Endothelial cell (in vitro differentiated cells): ENCODE measurements around the gene KRTAP2-2. TPM values are rescaled to one million over a fixed set of nuclear protein-coding genes. Genes with fewer than 3 reads are reported as not detected.
"Not testable (repeated sequence)": the region's sequence is repeated elsewhere in the genome, so short reads cannot be mapped to it uniquely, and the experiment has no call there.

ENCODE experiments used
- DNase-seq: peaks from one replicate; pipeline ENCODE4 v3.0.0; 2021; ENCODE audit warnings: low spot score
- H3K27ac Mint-ChIP-seq: one replicate; pipeline ENCODE4 v1.8.0; 2021; ENCODE audit warnings: mixed read lengths, inconsistent platforms; ENCODE audit not compliant: unreplicated experiment
- H3K27me3 Mint-ChIP-seq: one replicate; pipeline ENCODE4 v1.8.0; 2021; ENCODE audit warnings: mild to moderate bottlenecking, moderate library complexity, mixed read lengths, inconsistent platforms; ENCODE audit not compliant: unreplicated experiment
- H3K36me3 Mint-ChIP-seq: one replicate; pipeline ENCODE4 v1.8.0; 2021; ENCODE audit warnings: mild to moderate bottlenecking, low read depth, mixed read lengths, inconsistent platforms; ENCODE audit not compliant: unreplicated experiment
- H3K4me1 Mint-ChIP-seq: one replicate; pipeline ENCODE4 v1.8.0; 2021; ENCODE audit warnings: mild to moderate bottlenecking, mixed read lengths, inconsistent platforms; ENCODE audit not compliant: unreplicated experiment
- H3K4me3 Mint-ChIP-seq: one replicate; pipeline ENCODE4 v1.8.0; 2021; ENCODE audit warnings: mild to moderate bottlenecking, mixed read lengths, inconsistent platforms; ENCODE audit not compliant: unreplicated experiment
- H3K9me3 Mint-ChIP-seq: one replicate; pipeline ENCODE4 v1.8.0; 2021; ENCODE audit warnings: mixed read lengths, inconsistent platforms; ENCODE audit not compliant: unreplicated experiment
- CTCF ChIP-seq: fragments of 200-600 bp; sonication (generic); IDR thresholded peaks from one replicate; pipeline ENCODE4 v1.5.0; 2021; ENCODE audit warnings: antibody characterized with exemption; ENCODE audit not compliant: unreplicated experiment
- total RNA-seq: library from RNA; stranded (reverse); fragmentation: NEBNext Ultra II Directional; extraction: Animal tissue kit (Norgen Biotek cat#: 25700); gene quantifications from one replicate; pipeline ENCODE4 v1.2.1, GENCODE V29; 2021; ENCODE audit not compliant: unreplicated experiment

The KRTAP2-2 gene
- total RNA-seq, 1 donor from 2014 or later, result not detected

- H3K27me3 Mint-ChIP-seq, result no peaks in the 10 kb centered on the region
- H3K36me3 Mint-ChIP-seq, result no peaks in the 10 kb centered on the region
- H3K4me3 Mint-ChIP-seq, result no peak overlapping the region
- H3K4me1 Mint-ChIP-seq, result no peaks in the 10 kb centered on the region
- no peak overlapping the region for H3K27ac Mint-ChIP-seq
- H3K9me3 Mint-ChIP-seq, result no peaks in the 10 kb centered on the region
- no peak for TF ChIP-seq CTCF
- no peak for DNase-seq
Observed at GRCh38 chr17:41052566-41052965, 2.5 kb downstream of the KRTAP2-2 start.

GRCh38 chr17:41049110-41049509 lies 5.9 kb downstream of the KRTAP2-2 start:
- no peak for TF ChIP-seq CTCF
- no peaks in the 10 kb centered on the region for H3K9me3 Mint-ChIP-seq
- H3K36me3 Mint-ChIP-seq, result no peaks in the 10 kb centered on the region
- H3K27ac Mint-ChIP-seq, result no peak overlapping the region
- peaks cover 1% of the 10 kb centered on the region for H3K27me3 Mint-ChIP-seq
- no peak for DNase-seq
- H3K4me1 Mint-ChIP-seq, result no peaks in the 10 kb centered on the region
- no peak overlapping the region for H3K4me3 Mint-ChIP-seq

- H3K27me3 Mint-ChIP-seq, result peaks cover 1% of the 10 kb centered on the region
- DNase-seq, result no peak
- no peaks in the 10 kb centered on the region for H3K4me1 Mint-ChIP-seq
- H3K4me3 Mint-ChIP-seq, result no peak overlapping the region
- H3K27ac Mint-ChIP-seq, result no peak overlapping the region
- H3K9me3 Mint-ChIP-seq, result no peaks in the 10 kb centered on the region
- no peak for TF ChIP-seq CTCF
- no peaks in the 10 kb centered on the region for H3K36me3 Mint-ChIP-seq
Observed at GRCh38 chr17:41048441-41048840, 6.6 kb downstream of the KRTAP2-2 start.

- DNase-seq, H3K36me3 Mint-ChIP-seq, H3K4me3 Mint-ChIP-seq, H3K9me3 Mint-ChIP-seq, H3K4me1 Mint-ChIP-seq, H3K27me3 Mint-ChIP-seq, H3K27ac Mint-ChIP-seq: not testable (repeated sequence)
Observed at GRCh38 chr17:41046735-41047465, 8.1 kb downstream of the KRTAP2-2 start, which contains the start of gene KRTAP2-1. KRTAP2-1 (minus strand) TSS chr17:41047316; CDS start chr17:41047267, 49 bp downstream.

GRCh38 chr17:41042953-41043352 lies 12.1 kb downstream of the KRTAP2-2 start:
- no peak for TF ChIP-seq CTCF
- Mint-ChIP-seq H3K27me3 (peaks cover 3% of the 10 kb centered on the region), H3K36me3 (no peaks in the 10 kb centered on the region), H3K27ac (no peak overlapping the region), H3K4me3 (no peak overlapping the region), H3K4me1 (no peaks in the 10 kb centered on the region), H3K9me3 (no peaks in the 10 kb centered on the region)
- DNase-seq, result no peak

- H3K9me3 Mint-ChIP-seq, H3K36me3 Mint-ChIP-seq: not testable (repeated sequence)
Observed at GRCh38 chr17:41040783-41041571, 14.1 kb downstream of the KRTAP2-2 start, which contains the start of gene KRTAP1-1. KRTAP1-1 (minus strand) TSS chr17:41041450; CDS start chr17:41041397, 53 bp downstream.

More at GRCh38 chr17:41040783-41041571, 14.1 kb downstream of the KRTAP2-2 start, which contains the start of gene KRTAP1-1:
- DNase-seq, H3K4me3 Mint-ChIP-seq, H3K27me3 Mint-ChIP-seq, H3K27ac Mint-ChIP-seq, H3K4me1 Mint-ChIP-seq: not testable (repeated sequence)
